NCI-H1417 treated with DMSO at 0.1 percent for 48 hours (cell line): ENCODE data around the gene CTRB1.
"Not testable (repeated sequence)": the region's sequence is repeated elsewhere in the genome, so short reads cannot be mapped to it uniquely, and the experiment has no call there.

Source experiments
- DNase-seq: peaks from one replicate; lab custom pipeline; 2025; lab: John Stamatoyannopoulos, UW

CTRB1 gene

GRCh38 chr16:75241955-75242354 is 23.2 kb downstream of the CTRB1 start:
- DNase-seq = no peak

DNA sequence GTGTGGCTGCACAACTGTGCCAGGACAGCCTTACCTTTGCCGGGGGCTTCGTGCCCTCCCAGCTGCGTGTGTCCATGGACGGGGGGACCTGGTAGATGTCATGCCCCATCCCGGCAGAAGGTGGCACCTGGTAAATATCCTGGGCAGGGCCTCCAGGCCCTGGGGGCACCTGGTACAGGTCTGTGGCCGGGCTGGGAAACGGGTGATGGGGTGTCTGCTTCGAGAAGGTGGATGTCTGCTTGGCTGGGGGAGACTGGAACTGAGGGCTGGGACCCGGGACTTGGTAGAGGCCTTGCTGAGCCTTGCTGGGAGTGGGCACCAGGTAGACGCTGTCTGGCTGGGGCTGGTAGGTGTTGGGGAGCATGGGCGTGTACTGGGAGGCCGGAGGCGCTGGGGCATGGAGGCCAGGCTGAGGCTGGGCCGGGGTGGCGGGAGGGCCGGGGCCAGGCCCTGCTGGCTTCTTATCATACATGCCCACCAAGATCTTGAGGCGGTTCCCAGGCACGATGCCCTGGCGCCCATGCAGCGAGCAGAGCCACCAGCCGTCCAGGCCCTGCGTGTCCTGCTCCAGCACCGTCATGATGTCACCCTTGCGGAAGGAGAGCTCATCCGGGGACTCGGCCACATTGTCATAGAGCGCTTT is 23.8 kb downstream of the CTRB1 start:
- DNase-seq = not testable (repeated sequence)

GRCh38 chr16:75243667-75244224 is 25.0 kb downstream of the CTRB1 start:
- no peak for DNase-seq

GRCh38 chr16:75244225-75244809 is 25.5 kb downstream of the CTRB1 start:
- no peak for DNase-seq

DNA sequence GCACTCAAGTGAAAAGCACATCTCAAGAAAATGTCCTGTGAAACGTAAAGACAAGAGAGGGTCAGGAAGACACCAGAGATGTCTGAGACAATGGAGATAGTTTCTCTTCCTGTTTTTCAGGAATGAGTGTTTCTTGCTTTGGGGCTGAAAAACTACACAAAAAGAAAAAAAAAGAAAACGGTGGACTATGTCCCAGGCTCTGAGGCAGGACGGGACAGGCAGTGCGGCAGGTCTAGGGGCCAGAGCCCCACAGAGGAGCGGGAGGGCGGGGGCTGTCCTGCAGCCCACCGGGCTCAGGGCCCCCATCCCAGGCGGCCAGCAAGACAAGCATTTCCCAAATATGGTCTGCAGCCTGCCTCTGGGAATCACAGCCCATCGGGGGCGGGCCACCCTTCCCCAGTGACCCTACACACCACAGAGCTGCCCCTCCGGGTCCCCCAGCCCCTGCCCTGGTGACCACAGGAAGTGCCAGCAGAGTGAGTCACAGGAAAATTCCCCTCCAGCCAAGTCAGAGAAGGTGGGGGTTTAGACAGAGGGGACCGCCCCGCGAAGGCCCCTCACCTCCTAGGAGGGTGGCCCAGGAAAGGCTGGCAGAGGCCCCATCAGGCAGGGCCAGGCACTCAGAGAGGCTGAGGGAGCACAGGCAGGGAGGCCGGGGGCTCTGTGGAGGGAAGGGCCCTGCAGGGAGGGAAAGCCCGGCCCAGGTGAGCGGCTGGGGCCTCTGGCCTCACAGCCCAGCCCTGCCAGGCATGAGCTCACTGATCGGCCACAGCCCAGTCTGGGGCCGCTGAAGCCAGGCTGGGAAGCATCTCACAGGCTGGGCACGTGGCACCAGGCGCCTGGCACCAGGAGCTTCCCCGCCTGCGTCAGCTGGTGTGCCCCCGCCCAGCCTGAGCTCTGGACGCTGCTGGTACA is 26.3 kb downstream of the CTRB1 start:
- DNase-seq = no peak

GRCh38 chr16:75246504-75247205 is 27.9 kb downstream of the CTRB1 start:
- no peak for DNase-seq

GRCh38 chr16:75247249-75247648 is 28.5 kb downstream of the CTRB1 start:
- no peak for DNase-seq

- DNase-seq = no peak
Observed at GRCh38 chr16:75248142-75248535, 29.4 kb downstream of the CTRB1 start.

DNA sequence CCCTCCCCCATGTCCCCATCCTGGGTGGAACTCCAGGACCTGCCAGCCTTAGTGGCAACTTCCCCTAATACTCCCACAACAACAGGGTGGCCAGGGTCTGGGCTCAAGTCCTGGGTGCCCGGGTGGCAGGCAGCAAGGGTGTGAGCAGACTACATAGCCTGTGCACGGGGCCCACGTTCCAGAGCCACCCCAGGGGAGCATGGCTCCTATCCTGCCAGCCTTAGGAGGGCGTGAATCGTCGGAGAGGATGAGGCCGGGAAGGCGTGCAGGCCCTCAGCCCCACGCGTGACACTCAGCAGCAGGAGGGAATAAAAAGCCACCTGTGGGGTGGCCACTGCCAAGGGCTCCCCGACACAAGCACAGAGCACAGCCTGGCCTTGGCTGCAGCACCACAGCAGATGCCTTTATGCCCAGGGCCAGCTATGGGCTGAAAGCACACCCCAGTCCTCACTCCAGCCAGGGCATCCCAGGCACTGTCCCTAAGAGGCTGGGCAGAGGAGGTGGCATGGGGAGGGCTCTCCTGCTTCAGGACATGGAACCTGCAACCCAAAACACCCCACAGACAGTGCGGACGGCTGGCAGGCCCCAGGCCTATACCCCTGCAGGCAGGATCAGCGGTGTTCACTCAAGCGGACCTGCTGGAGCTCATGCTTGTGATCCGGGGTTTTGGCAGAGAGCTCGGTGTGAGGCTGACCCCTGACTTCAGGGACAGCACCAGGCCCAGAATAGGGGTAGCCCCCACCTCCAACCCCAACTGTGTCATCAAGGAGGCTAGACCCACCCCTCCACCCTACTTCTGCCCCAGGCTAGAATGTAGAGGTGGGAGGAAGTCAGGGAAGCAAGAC is 30.0 kb downstream of the CTRB1 start:
- DNase-seq = no peak

- DNase-seq = no peak
Observed at GRCh38 chr16:75249441-75249840, 30.7 kb downstream of the CTRB1 start.

DNA sequence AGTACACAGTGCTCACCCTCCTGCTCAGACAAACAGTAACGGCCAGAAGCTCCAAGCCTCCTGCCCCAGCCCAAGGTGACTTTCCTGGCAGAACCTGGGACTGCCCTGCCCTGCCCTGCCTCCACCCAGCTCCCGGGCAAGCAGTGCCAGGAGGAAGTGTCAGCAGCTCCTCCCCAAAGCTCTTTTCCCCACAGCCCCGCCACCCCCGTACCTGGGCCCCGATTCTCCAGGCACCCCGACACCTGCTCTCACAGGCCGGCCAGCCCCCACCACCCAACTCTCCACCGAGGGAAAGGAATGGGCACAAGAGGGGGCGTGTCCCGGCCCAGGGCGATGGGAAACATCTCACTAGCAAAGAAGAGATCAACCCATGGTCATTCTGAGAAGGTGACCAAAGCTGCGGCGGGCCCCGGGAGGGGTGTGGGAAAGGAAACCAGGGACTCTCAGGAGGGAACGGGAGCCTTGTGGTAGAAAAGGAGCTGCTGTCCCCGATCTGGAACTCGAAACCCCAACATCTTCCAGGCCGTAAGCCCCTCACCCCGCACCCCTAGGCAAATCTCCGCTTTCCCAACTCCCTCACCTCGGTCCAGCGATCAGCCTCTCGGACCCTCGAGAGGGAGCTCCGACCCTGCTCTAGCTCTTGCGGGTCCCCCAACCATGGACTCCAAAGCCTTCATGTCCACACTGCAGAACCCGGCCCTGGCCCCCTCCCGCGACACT is 31.5 kb downstream of the CTRB1 start:
- DNase-seq = no peak

- DNase-seq = no peak
Observed at GRCh38 chr16:75250809-75251279, 32.1 kb downstream of the CTRB1 start.

GRCh38 chr16:75251280-75252048 is 32.7 kb downstream of the CTRB1 start, which contains the start of gene BCAR1:
TSS of gene BCAR1 (minus strand) at chr16:75251624. CDS start at chr16:75251482, 142 bp downstream.
- peak; percentile 18 for DNase-seq

- no peak for DNase-seq
Observed at GRCh38 chr16:75252049-75252864, 33.5 kb downstream of the CTRB1 start.

- DNase-seq = no peak
Observed at GRCh38 chr16:75252946-75253911, 34.4 kb downstream of the CTRB1 start.

DNA sequence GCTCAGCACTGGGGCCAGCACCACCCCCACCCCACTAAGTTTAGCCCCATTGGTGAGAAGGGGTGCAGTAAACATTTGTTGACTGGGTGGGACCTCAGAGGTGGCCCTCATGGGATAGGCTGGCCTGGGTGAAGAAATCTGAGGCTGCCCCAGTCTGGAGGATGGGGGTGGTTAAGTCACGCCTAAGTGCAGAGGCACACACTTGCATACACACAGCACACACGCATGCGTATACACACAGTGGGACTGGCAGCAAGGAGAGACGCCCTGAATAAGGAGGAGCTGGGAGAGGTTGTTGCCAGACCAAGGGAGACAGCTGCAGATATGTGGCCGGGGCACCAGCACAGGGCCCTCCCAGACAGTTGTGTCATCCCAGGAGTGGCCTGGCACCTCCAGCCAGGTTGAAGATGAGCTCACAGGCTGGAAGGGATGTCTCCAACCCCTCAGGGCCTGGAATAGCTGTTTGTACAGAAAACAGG is 35.6 kb downstream of the CTRB1 start:
- DNase-seq = no peak

GRCh38 chr16:75256059-75256571 is 37.3 kb downstream of the CTRB1 start:
- no peak for DNase-seq
